WERI-Rb-1 (cell line): ENCODE results near the gene KCNK2.

Source experiments
- DNase-seq: peaks from one replicate; pipeline ENCODE4 v3.0.0-alpha.2; 2020
- H3K27ac ChIP-seq: fragments of 250-450 bp; sonication (Bioruptor Pico); 2 replicates; pipeline ENCODE4 v1.5.1; 2020; ENCODE audit warnings: mild to moderate bottlenecking, moderate library complexity
- H3K27me3 ChIP-seq: fragments of 250-450 bp; sonication (Bioruptor Pico); 2 replicates; pipeline ENCODE4 v1.5.1; 2021; ENCODE audit warnings: mild to moderate bottlenecking, low read depth, moderate library complexity; ENCODE audit not compliant: insufficient read depth, severe bottlenecking
- H3K36me3 ChIP-seq: fragments of 250-450 bp; sonication (Bioruptor Pico); 2 replicates; pipeline ENCODE4 v1.5.1; 2020; ENCODE audit warnings: mild to moderate bottlenecking, moderate library complexity
- H3K4me3 ChIP-seq: 2 replicates; pipeline ENCODE4 v1.5.1; 2011; ENCODE audit warnings: low read depth, mild to moderate bottlenecking, control low read depth, low read length
- H3K9me3 ChIP-seq: fragments of 250-450 bp; sonication (Bioruptor Pico); 2 replicates; pipeline ENCODE4 v1.5.1; 2021; ENCODE audit warnings: mild to moderate bottlenecking, moderate library complexity; ENCODE audit not compliant: severe bottlenecking
- CTCF ChIP-seq: IDR thresholded peaks from 2 replicates; pipeline ENCODE4 v1.5.1; 2011; ENCODE audit warnings: low read depth, mild to moderate bottlenecking, control low read depth, inconsistent platforms, low read length

Gene KCNK2

GRCh38 chr1:215081661-215082531, 641 bp upstream of the KCNK2 start:
- Histone ChIP-seq H3K27me3 (no peaks in the 10 kb centered on the region), H3K9me3 (no peaks in the 10 kb centered on the region), H3K36me3 (no peaks in the 10 kb centered on the region), H3K27ac (no peak overlapping the region), H3K4me3 (peak overlapping the region; percentile 37)
- no peak for TF ChIP-seq CTCF
- DNase-seq: no peak

DNA sequence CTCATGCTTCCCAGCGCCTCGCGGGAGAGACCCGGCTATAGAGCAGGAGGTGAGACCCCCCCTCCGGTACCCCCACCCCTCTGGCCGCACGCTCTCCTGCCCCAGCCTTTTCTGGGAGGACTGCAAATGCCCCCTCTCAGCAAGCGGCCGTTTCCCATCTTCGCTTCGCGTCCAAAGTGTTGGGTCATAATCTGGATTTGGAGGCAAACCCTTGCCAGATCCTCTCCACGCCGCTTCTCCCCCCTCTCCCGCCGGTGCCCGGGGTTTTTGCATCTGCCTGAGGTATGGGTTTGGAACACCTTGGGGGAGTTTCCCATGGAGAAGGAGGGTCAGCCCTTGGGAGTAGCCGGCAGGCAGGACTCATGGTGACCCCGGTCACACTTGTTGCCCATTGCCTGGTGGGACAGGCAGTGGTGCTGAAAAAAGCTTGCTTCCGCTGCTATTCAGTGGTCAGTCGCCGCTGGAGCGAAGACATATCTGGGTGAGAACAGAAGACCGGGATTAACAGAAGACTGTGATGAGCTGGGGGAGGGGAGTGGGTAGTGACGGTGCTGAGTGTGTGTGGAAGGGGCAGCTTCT, 935 bp downstream of the KCNK2 start:
- no peak overlapping the region for H3K27ac ChIP-seq
- no peak for TF ChIP-seq CTCF
- no peaks in the 10 kb centered on the region for H3K36me3 ChIP-seq
- no peaks in the 10 kb centered on the region for H3K9me3 ChIP-seq
- peak overlapping the region; percentile 68 for H3K4me3 ChIP-seq
- H3K27me3 ChIP-seq: no peaks in the 10 kb centered on the region
- DNase-seq: peak; percentile 48

DNA sequence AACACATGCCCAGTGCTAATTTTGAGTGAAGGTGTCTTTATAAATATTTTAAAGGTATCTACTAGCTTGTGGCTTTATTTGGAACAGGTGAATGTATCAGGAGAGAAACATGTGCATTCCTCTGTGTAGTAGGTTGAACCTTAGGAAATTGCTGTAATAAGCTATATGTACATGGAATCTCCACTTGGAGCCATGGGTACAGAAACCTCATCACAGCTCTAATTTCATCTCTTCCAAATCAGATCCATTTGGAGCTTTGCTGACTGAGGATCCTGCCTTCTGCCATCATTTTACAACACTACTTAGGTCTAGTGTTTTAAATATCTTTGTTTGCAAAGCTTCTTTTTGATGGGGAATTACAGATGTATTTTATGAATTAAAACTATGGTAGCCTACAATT, 2.1 kb downstream of the KCNK2 start:
- Histone ChIP-seq H3K4me3 (no peak overlapping the region), H3K36me3 (no peaks in the 10 kb centered on the region), H3K9me3 (no peaks in the 10 kb centered on the region), H3K27ac (no peak overlapping the region), H3K27me3 (no peaks in the 10 kb centered on the region)
- no peak for TF ChIP-seq CTCF
- no peak for DNase-seq

DNA sequence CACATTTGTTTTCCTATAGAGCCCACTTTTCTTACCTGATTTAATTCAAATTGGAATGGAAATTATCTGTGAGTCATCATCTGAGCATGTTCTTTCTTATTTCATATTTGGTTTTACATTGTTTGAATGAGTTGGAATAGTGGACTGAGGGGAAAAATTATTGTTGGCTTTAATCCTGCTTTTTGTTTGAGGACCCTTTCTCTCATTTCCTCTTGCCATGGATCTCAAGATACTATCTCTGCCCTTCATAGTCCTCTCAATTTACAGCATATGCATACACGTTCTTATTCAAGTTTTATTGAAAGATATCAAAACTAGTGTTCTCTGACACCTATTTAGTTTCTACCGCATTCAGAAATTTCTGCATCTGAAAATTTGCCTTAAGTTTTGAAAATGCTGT, 5.1 kb downstream of the KCNK2 start:
- Histone ChIP-seq H3K9me3 (no peaks in the 10 kb centered on the region), H3K27me3 (no peaks in the 10 kb centered on the region), H3K4me3 (no peak overlapping the region), H3K36me3 (no peaks in the 10 kb centered on the region), H3K27ac (no peak overlapping the region)
- no peak for DNase-seq
- TF ChIP-seq CTCF: no peak

GRCh38 chr1:215094381-215094780, 11.8 kb downstream of the KCNK2 start:
- no peak overlapping the region for H3K4me3 ChIP-seq
- DNase-seq: no peak
- H3K36me3 ChIP-seq: no peaks in the 10 kb centered on the region
- no peaks in the 10 kb centered on the region for H3K9me3 ChIP-seq
- H3K27me3 ChIP-seq: no peaks in the 10 kb centered on the region
- no peak for TF ChIP-seq CTCF
- H3K27ac ChIP-seq: no peak overlapping the region
